ENCODE measurements around the gene EPHB4. TPM values are rescaled to one million over a fixed set of nuclear protein-coding genes. Genes with fewer than 3 reads are reported as not detected.
A peak's percentile ranks its signal among the peaks of the same experiment; 100 is the strongest.

EPHB4 gene
- total and polyA plus RNA-seq, 2 of the 8 experiments (the other 6 are each of a cell fraction or from before 2014, with no cell fraction given), result 85.0 to 113 TPM

DNA sequence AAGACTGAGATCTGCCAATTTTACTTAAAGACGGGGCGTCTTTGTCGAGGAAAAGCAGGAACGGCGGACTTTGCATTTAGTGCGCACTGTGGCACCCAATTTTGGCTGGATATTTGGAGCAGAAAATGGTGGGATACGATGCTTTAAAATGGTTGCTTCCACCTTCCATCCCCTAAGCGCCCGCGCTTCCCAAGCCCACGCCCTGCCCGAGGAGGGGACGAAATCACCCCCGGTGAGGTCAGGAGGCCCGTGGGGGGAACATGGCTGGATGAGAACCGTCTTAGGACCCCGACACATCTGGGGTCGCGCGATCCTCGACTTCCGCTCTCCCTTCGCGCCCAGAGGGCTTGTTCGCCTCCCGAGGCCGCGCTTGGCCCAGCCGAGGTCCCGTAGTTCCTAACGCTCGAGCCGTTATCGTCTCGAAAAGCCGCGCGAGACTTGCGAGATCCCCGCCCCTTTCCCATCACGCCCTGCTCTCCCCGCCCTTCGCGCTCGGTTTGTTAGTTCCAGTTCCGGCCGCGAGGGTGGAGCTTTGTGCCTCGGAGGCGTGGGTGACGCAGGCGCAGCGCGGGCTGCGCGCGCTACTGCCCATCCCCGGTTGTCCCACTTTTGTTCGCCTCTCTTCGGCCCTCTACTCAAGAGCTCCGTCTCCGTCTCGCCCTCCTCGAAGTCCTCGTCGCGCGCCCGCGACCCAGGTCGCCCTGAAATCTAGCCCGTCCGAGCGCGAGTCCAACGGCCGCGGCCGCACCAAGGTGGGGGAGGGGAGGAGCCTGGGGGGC lies 47.4 kb upstream of the EPHB4 start, which contains the start of gene SRRT (continued):
- TF ChIP-seq BACH1 (IDR thresholded peaks at IDR 0.05; ENCODE audit: low read length), result peak; percentile 20; the same call in 1 of the 2 replicates
- TF ChIP-seq TAF1 (IDR thresholded peaks at IDR 0.05; ENCODE audit: low read depth, low read length), result peak; percentile 96
- TF ChIP-seq KDM5A (IDR thresholded peaks at IDR 0.05; ENCODE audit: low read length), result peak; percentile 45; the same call in 1 of the 2 replicates
- peak; percentile 25; the same call in 1 of the 2 replicates for TF ChIP-seq RBBP5 (IDR thresholded peaks at IDR 0.05; ENCODE audit: borderline replicate concordance, low read depth, low read length)
- no peak for TF ChIP-seq CTBP2 (IDR thresholded peaks at IDR 0.05; ENCODE audit: borderline replicate concordance, insufficient read depth, insufficient read length, low read length)
- no peak; a peak in 1 of 3 replicates for TF ChIP-seq EP300 (IDR thresholded peaks at IDR 0.05; ENCODE audit: borderline replicate concordance in 1 of 2, low read depth in 2 of 2, low read length in 2 of 2)
- no peak for TF ChIP-seq SIX5 (IDR thresholded peaks at IDR 0.05; ENCODE audit: low read depth, low read length)
- TF ChIP-seq CREB1 (IDR thresholded peaks at IDR 0.05), result peak; percentile 77
- peak; percentile 69 to 79; a peak in 2 of 4 replicates for TF ChIP-seq SIN3A (conservative IDR thresholded peaks at IDR 0.05 in 1 of 2, IDR thresholded peaks at IDR 0.05 in 1 of 2; ENCODE audit: low read depth in 1 of 2, low read length in 2 of 2)
- TF ChIP-seq FOSL1 (IDR thresholded peaks at IDR 0.05; ENCODE audit: insufficient read depth, low read depth, low read length), result no peak
- TF ChIP-seq POLR2AphosphoS5 (IDR thresholded peaks at IDR 0.05; ENCODE audit: low read depth, low read length), result peak; percentile 97
- TF ChIP-seq KDM4A (IDR thresholded peaks at IDR 0.05; ENCODE audit: low read depth, low read length, severe bottlenecking), result peak; percentile 56
- TF ChIP-seq TCF12 (IDR thresholded peaks at IDR 0.05; ENCODE audit: low read depth, low read length), result no peak
- no peak for TF ChIP-seq RFX5 (IDR thresholded peaks at IDR 0.05; ENCODE audit: borderline replicate concordance, low read depth, low read length)
- TF ChIP-seq RXRA (IDR thresholded peaks at IDR 0.05; ENCODE audit: insufficient read depth, low read depth, low read length), result no peak
- no peak for TF ChIP-seq EZH2 (IDR thresholded peaks at IDR 0.05; ENCODE audit: low read depth, low read length, severe bottlenecking)
- TF ChIP-seq BCL11A (IDR thresholded peaks at IDR 0.05; ENCODE audit: low read depth in 2 of 2, low read length in 2 of 2), result no peak
- TF ChIP-seq SAP30 (IDR thresholded peaks at IDR 0.05; ENCODE audit: insufficient read depth, insufficient replicate concordance, low read length), result no peak
- TF ChIP-seq BRCA1 (IDR thresholded peaks at IDR 0.05; ENCODE audit: low read depth, low read length), result peak; percentile 86
- TF ChIP-seq, protein P1, sequence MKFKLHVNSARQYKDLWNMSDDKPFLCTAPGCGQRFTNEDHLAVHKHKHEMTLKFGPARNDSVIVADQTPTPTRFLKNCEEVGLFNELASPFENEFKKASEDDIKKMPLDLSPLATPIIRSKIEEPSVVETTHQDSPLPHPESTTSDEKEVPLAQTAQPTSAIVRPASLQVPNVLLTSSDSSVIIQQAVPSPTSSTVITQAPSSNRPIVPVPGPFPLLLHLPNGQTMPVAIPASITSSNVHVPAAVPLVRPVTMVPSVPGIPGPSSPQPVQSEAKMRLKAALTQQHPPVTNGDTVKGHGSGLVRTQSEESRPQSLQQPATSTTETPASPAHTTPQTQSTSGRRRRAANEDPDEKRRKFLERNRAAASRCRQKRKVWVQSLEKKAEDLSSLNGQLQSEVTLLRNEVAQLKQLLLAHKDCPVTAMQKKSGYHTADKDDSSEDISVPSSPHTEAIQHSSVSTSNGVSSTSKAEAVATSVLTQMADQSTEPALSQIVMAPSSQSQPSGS (IDR thresholded peaks at IDR 0.05; ENCODE audit: low read length), result peak; percentile 84; the same call in 1 of the 2 replicates

All from H1 (cell line).